DMS79 treated with DMSO at 0.1 percent for 48 hours (cell line): ENCODE data around the gene DLG2.
"Not testable (repeated sequence)": the region's sequence is repeated elsewhere in the genome, so short reads cannot be mapped to it uniquely, and the experiment has no call there.

Experiments used
- DNase-seq: peaks from one replicate; lab custom pipeline; 2025; lab: John Stamatoyannopoulos, UW

Gene DLG2

GRCh38 chr11:85627332-85627997, at the start of gene DLG2:
TSS of gene DLG2 (minus strand) at chr11:85627344.
- DNase-seq, result peak; percentile 45

GRCh38 chr11:85673393-85673792, 46.2 kb upstream of the DLG2 start:
- no peak for DNase-seq

- no peak for DNase-seq
Observed at GRCh38 chr11:85672105-85672902, 45.2 kb upstream of the DLG2 start.

- DNase-seq, result not testable (repeated sequence)
Observed at GRCh38 chr11:85670949-85671663, 44.0 kb upstream of the DLG2 start.

- DNase-seq, result no peak
Observed at GRCh38 chr11:85668157-85668556, 41.0 kb upstream of the DLG2 start.

GRCh38 chr11:85666687-85667086, 39.5 kb upstream of the DLG2 start:
- DNase-seq, result no peak

- DNase-seq, result peak; percentile 55
Observed at GRCh38 chr11:85665733-85666132, 38.6 kb upstream of the DLG2 start.

DNA sequence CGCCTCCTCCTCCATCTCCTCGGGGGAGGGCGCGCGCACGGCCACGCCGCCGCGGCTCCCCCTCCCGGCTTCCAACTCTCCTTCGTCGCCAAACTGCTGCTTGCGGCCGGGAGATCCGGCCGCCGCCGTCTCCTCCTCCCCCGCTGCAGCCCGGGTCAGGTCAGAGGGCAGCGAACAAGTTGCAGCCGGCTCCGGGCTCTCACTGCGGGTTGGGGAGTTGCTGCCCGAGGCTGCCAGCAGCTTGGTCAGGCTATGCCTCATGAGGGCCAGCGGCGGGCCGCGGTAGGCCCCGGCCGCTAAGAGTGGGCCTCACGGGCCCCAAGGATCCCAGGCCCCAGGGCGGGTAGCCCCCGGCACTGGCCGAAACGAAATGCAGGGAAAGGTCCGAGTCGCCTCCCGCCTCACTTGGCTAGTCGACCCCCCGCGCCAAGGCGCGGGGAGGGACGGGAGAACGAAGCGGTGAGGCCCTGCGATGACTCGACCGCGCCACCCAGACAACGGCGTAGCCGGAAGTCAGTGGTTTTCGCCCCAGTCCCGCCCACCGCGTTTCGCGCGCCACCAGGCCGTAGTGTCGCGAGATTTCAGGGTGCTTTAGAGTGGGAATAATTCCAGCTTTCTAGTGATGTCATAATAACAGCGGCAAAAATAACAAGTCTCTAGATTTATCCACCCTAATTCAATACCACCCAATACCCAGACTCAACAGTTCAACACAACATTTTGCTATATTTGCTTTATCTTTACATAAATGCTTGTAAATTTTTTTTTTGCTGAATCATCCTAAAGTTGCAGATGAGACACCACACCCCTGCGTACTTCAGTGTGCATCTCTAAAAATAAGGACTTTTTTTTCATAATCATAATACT, 37.7 kb upstream of the DLG2 start, which contains the start of gene CREBZF:
CREBZF (minus strand) TSS at position 515 of the 867 bp plus-strand sequence; CDS start at position 261, 254 bp downstream.
- peak; percentile 97 for DNase-seq

- peak; percentile 67 for DNase-seq
Observed at GRCh38 chr11:85663753-85664614, 36.8 kb upstream of the DLG2 start.

GRCh38 chr11:85663080-85663752, 36.1 kb upstream of the DLG2 start:
- peak; percentile 27 for DNase-seq

- DNase-seq, result no peak
Observed at GRCh38 chr11:85661972-85662664, 35.0 kb upstream of the DLG2 start.

GRCh38 chr11:85658180-85658579, 31.0 kb upstream of the DLG2 start:
- no peak for DNase-seq

DNA sequence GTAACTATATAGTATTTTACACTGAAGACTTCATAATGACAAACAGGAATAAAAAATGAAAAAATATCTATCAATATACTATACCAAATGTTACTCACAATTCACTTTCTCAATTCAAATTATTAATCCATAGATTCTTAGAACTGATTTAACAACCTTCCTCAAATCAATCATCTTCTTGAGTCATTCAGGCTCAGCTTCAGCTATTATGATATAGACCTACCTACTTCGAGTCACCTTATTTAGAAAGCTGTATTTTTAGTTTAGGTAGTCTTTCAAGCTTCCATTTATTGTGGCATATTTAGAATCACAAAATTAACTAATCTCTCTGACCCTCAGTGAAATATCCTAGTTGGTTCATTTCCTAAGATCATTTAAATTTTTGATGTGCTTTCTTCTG, 29.6 kb upstream of the DLG2 start:
- DNase-seq, result no peak

GRCh38 chr11:85654343-85654742, 27.2 kb upstream of the DLG2 start:
- not testable (repeated sequence) for DNase-seq

- DNase-seq, result no peak
Observed at GRCh38 chr11:85652786-85653447, 25.8 kb upstream of the DLG2 start.

DNA sequence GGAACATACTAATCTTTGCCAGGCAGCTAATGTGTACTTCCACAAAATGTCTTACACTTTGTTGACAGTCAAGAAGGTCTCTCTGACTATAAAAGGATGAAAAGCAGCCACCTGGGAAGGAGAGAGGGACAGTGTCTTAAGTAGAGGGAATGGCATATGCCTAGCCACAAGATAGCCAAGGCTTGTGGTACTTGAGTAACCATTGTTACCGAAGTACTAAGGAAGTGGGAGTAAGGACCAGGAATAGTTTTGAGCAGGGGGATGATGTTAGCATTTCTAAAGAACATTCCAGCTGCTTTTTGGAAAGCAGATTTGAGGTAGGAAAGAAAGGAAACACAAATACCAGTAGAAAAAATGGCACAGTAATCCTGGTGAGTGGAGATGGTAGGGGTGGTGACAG, 24.0 kb upstream of the DLG2 start:
- no peak for DNase-seq

GRCh38 chr11:85647604-85648299, 20.6 kb upstream of the DLG2 start, which contains the start of gene TMEM126A:
TSS of gene TMEM126A (plus strand) at chr11:85647967. CDS start at chr11:85650256, 2,289 bp downstream.
- DNase-seq, result peak; percentile 92

DNA sequence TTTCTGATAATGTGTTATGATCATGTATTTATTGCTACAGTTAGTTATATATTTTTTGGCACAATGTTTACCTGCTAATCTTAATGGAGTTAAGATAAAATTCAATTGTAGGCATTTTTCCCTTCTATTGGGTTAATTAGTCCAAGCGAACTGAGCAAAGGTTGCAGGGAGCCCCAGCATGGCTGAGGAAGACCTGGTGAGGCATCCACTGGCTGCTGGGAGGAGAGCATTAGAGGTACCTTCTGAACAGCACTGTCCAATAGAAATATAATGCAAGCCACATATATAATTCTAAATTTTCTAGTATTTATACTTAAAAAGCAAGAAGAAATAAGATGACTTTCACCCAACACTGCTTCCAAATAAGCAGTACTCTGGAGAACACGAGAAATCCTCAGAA, 19.9 kb upstream of the DLG2 start:
- peak; percentile 50 for DNase-seq
